HG03469 (cell line): ENCODE results near the gene ZNF718.
A peak's percentile ranks its signal among the peaks of the same experiment; 100 is the strongest.
"Not testable (repeated sequence)": the region's sequence is repeated elsewhere in the genome, so short reads cannot be mapped to it uniquely, and the experiment has no call there.

ENCODE experiments used
- ATAC-seq: cut with Tn5 transposase; IDR thresholded peaks from one replicate; pipeline ENCODE4 v1.9.1; 2021; ENCODE audit warnings: mild to moderate bottlenecking, moderate library complexity, moderate number of reproducible peaks; ENCODE audit not compliant: unreplicated experiment

Gene ZNF718

GRCh38 chr4:124275-125081 is at the start of gene ZNF718:
TSS of gene ZNF718 (plus strand) at chr4:124501. CDS start at chr4:124671, 170 bp downstream.
- peak; percentile 98 for ATAC-seq

GRCh38 chr4:85951-86350 is 38.4 kb upstream of the ZNF718 start:
- ATAC-seq, result no peak

- not testable (repeated sequence) for ATAC-seq
These were observed 37.6 kb upstream of the ZNF718 start for GRCh38 chr4:86559-87324.

- no peak for ATAC-seq
These were observed 25.9 kb upstream of the ZNF718 start for GRCh38 chr4:98386-98785.

- ATAC-seq, result no peak
These were observed 24.4 kb upstream of the ZNF718 start for GRCh38 chr4:99863-100262.

GRCh38 chr4:107083-107443 is 17.2 kb upstream of the ZNF718 start:
- no peak for ATAC-seq

- ATAC-seq, result no peak
These were observed 16.6 kb upstream of the ZNF718 start for GRCh38 chr4:107444-108429.

- ATAC-seq, result no peak
These were observed 11.5 kb upstream of the ZNF718 start for GRCh38 chr4:112771-113170.

GRCh38 chr4:113732-114131 is 10.6 kb upstream of the ZNF718 start:
- no peak for ATAC-seq

- no peak for ATAC-seq
These were observed 10.2 kb upstream of the ZNF718 start for GRCh38 chr4:114149-114548.

GRCh38 chr4:116499-116898 is 7.8 kb upstream of the ZNF718 start:
- no peak for ATAC-seq

- ATAC-seq, result no peak
These were observed 3.7 kb upstream of the ZNF718 start for GRCh38 chr4:120616-121015.

- ATAC-seq, result no peak
These were observed 2.8 kb upstream of the ZNF718 start for GRCh38 chr4:121408-122084.

GRCh38 chr4:123922-124274 is 403 bp upstream of the ZNF718 start:
- not testable (repeated sequence) for ATAC-seq

GRCh38 chr4:125091-125771 is 930 bp downstream of the ZNF718 start:
- no peak for ATAC-seq

GRCh38 chr4:125833-126232 is 1.5 kb downstream of the ZNF718 start:
- ATAC-seq, result no peak

GRCh38 chr4:132483-132882 is 8.2 kb downstream of the ZNF718 start:
- no peak for ATAC-seq

GRCh38 chr4:138935-139334 is 14.6 kb downstream of the ZNF718 start:
- no peak for ATAC-seq

GRCh38 chr4:139691-140090 is 15.4 kb downstream of the ZNF718 start:
- ATAC-seq, result no peak

- ATAC-seq, result no peak
These were observed 22.3 kb downstream of the ZNF718 start for GRCh38 chr4:146621-147020.
